GM18505 (cell line): ENCODE measurements around the gene YPEL3.

ENCODE experiments used
- ATAC-seq: cut with Tn5 transposase; IDR thresholded peaks from one replicate; pipeline ENCODE4 v1.9.1; 2021; ENCODE audit not compliant: unreplicated experiment
- POLR2A ChIP-seq: IDR thresholded peaks from 4 replicates; pipeline ENCODE4 v1.6.1; 2011; ENCODE audit warnings: borderline replicate concordance; ENCODE audit not compliant: insufficient read depth, insufficient read length; ENCODE audit errors: extremely low read depth

The YPEL3 gene

DNA sequence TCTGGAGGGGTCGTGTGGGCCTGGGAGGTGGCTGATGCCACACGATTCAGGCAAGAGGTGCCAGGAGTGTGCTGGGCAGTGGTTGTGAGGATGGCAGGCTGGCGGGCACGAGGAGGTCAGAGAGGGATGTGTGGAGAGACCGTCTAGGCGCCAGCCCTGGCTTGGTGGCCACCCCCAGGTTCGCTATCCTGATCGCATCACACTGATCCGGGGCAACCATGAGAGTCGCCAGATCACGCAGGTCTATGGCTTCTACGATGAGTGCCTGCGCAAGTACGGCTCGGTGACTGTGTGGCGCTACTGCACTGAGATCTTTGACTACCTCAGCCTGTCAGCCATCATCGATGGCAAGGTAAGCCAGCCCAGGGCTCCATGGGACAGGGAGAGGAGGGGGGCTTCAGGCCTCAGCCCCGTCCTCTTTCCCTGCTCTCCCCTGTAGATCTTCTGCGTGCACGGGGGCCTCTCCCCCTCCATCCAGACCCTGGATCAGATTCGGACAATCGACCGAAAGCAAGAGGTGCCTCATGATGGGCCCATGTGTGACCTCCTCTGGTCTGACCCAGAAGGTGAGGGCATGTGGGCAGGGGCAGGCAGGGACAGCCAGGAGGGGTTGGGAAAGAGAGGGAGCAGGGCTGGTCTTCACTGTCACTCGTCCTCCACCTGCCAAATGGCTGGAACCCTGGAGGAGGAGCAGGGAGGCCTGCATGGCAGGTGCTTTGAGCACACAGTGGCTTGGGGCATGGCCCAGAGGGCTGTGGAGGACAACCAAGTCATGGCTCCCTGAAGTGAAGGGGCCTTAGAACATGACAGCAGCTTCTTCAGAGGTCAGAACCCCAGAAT lies 12.6 kb downstream of the YPEL3 start:
- no peak for ATAC-seq
- TF ChIP-seq POLR2A: no peak

DNA sequence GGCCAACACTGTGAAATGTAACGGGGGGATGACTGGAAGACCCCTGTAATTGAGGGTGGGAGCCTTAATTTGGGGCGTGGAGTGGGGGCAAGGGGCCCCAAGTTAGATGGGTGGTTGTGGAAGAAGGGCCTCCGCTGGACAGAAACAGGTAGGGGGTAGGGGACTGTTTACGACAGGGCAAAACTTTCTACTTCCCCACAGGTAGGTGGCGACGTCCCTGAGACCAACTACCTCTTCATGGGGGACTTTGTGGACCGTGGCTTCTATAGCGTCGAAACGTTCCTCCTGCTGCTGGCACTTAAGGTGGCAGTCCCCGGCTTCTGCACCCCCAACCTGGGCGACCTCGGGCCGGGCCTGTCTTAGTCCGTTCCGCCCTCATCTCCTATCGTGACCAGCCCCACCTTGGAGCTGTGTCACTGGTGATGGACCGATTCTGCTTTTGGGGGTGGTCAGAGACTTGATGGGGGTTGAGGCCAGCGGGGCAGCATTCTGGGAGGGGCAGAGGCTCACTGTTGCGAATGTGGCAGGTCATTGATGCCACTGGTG lies 13.4 kb downstream of the YPEL3 start:
- TF ChIP-seq POLR2A: no peak
- ATAC-seq: no peak

DNA sequence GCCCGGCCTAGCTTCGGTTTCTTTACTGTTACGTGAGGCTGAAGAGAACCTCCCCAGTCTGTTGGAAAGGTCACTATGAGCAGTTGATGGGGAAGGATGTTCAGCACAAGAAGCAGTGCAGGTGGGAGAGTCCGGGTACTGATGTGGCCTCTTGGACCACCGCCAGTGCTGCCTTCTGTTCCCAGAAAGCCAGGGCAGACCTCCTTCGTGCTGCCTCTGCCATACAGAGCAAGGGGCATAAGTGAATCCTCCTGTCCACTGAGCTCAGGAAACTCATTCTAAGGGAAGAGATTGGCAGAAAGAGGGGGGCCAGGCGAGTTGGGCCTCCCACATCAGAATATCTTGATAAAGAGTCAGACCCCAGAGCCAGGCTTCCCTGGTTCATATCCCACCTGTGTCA lies 16.5 kb downstream of the YPEL3 start:
- no peak for TF ChIP-seq POLR2A
- ATAC-seq: no peak

DNA sequence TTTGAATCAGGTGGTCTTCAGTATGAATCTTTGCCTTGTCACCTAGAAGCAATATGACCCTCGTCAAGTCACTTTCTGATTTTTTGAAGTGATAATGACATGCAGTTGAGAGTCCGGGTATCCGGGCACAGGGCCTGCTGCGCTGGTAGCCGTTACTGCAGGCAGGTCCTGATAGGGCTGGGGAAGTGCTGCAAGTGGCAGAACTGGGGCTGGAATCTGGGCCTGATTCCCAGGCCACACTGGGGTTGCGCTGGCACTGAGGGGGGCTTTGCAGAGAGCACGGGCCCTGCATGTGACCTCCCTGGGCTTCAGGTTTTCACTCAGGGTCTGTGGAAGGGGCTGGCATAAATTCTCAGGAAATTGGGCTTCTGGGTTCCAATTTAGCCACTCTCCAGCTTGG lies 17.3 kb downstream of the YPEL3 start:
- no peak for ATAC-seq
- no peak for TF ChIP-seq POLR2A

DNA sequence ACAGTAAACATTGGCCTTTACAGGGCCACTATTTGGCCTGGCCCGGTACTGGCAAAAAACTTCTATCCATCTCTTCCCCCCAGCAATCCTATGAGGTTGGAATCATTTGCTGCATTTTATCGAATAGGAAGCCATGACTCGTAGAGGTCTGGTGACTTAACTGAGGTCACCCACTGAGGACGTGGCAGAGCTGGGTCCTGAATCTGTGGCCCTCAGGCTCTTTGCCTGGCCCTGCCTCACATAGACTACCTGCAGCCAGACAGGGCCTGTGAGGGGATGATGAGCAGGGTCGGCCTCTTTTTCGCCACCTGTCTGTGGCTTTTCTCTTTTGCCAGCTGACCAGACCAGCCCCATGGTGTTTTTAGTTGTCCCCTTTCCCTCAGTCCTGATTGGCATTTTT lies 18.4 kb downstream of the YPEL3 start:
- ATAC-seq: no peak
- no peak for TF ChIP-seq POLR2A

DNA sequence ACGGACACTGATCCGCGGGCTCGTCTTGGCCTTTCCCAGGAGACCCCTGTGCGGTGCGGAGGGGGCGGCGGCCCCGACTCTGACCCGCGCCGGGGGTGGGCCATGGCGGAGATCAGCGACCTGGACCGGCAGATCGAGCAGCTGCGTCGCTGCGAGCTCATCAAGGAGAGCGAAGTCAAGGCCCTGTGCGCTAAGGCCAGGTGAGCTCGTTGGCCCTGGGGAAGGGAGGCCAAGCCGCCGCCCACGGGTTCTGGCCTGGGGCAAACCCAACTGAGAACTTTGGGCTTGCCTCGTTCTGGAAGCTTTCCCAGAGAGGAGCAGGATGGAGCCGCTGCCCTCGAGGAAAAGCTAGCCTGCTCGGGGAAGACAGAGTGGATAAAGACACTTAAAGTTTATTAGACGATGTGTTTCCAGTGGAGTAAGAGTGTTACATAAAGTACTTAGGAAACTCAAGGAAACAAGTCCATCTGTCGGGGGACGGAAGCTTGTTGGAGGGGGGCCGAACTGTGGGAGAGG lies 19.7 kb downstream of the YPEL3 start:
- peak; percentile 20 for ATAC-seq

DNA sequence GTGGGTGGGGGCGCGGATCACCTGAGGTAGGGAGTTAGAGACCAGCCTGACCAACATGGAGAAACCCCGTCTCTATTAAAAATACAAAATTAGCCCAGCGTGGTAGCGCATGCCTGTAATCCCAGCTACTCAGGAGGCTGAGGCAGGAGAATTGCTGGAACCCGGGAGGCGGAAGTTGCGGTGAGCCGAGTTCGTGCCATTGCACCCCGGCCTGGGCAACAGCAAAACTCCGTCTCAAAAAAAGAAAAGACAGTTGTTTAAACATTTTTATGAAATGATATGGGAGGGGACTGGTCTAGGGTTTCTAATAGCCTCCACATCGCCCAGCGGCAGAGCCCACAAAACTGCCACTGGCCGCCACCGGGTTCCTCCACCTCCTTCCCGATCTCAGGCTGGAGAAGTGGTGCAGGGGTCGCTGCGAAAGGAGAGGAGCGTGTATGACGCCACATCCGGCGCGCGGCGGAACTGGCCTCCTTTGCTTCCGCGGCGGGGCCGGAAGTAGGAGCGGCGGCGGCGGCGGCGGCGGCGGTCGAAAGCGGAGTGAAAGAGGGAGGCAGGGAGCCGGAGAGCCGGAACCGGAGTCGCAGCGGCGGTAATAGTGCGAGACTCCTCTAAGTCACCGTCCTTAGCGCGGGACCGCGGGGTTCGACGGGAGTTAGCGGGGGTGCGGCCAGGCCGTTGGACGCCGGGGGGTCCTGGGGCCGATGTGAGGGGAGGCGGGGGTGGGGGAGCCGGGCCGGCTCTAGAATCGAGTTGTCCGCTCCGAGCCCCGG lies 20.3 kb downstream of the YPEL3 start, which contains the start of gene PPP4C:
TSS of gene PPP4C (plus strand) at position 492 of the 773 bp plus-strand sequence. CDS start 384 bp downstream, outside the sequence.
- peak; percentile 96 for TF ChIP-seq POLR2A
- peak; percentile 68 for ATAC-seq

More for the DNA sequence above, 19.7 kb downstream of the YPEL3 start:
- TF ChIP-seq POLR2A: no peak

DNA sequence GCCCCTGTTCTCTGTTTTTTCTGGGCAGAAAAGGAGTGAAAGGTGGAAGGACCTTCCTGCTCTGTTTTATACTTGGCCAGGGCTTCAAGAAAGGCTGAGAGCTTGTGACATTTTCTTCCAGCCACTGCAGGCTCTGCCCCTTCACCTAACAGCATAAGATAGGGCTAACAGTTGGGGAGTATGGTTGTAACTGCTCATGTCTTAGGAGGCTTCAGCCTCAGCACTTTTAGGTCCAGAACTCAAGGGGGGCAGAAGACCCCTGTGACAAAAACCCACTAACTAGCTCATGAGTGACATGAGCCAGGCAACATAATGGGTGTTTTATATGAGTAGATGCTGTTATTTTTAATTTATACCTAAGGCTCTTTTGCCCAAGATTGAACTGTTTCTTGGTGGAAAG lies 25.5 kb downstream of the YPEL3 start:
- no peak for ATAC-seq
- TF ChIP-seq POLR2A: no peak

DNA sequence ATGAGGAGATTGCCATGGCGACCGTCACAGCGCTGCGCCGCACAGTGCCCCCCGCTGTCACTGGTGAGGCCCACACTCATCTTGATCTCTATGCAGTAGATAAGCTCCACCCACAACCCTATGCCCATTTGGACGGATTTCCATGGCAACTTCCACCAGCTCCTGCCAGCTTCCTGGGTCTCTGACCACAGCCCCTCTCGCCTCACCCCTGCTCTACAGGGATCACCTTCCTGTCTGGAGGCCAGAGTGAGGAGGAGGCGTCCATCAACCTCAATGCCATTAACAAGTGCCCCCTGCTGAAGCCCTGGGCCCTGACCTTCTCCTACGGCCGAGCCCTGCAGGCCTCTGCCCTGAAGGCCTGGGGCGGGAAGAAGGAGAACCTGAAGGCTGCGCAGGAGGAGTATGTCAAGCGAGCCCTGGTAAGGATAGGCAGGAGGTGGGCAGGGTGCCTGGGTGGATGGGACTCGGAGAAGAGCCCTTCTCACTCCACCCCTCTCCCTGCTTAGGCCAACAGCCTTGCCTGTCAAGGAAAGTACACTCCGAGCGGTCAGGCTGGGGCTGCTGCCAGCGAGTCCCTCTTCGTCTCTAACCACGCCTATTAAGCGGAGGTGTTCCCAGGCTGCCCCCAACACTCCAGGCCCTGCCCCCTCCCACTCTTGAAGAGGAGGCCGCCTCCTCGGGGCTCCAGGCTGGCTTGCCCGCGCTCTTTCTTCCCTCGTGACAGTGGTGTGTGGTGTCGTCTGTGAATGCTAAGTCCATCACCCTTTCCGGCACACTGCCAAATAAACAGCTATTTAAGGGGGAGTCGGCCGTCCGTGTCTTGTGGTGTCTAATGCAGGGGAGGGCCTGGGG lies 26.2 kb downstream of the YPEL3 start:
- no peak for ATAC-seq
- no peak for TF ChIP-seq POLR2A

DNA sequence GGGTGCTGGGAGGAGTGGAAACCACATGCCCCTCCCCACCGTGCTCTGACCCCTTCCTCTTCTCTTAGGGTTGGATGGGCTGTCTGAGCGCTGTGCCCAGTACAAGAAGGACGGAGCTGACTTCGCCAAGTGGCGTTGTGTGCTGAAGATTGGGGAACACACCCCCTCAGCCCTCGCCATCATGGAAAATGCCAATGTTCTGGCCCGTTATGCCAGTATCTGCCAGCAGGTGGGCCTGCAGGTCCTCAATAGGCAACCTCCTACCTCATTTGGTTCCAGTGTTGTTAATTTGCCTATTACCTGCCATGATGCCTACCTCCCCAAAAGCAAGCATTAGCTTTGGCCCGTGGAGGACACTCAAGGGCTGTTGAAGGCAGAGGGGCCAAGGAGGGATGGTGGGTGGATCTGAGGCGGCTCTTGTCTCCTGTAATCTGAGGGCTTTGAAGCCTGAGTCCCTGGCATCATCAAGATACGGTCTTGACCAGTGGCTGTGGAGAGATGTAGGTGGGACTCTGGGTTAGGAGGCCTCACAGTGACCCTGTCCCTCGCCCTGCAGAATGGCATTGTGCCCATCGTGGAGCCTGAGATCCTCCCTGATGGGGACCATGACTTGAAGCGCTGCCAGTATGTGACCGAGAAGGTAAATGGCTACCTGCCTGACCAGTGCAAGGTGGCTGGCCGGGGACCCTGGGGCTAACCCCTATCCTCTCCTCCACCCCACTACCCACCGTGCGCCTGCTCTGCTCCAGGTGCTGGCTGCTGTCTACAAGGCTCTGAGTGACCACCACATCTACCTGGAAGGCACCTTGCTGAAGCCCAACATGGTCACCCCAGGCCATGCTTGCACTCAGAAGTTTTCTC lies 27.0 kb downstream of the YPEL3 start:
- no peak for ATAC-seq
- no peak for TF ChIP-seq POLR2A

DNA sequence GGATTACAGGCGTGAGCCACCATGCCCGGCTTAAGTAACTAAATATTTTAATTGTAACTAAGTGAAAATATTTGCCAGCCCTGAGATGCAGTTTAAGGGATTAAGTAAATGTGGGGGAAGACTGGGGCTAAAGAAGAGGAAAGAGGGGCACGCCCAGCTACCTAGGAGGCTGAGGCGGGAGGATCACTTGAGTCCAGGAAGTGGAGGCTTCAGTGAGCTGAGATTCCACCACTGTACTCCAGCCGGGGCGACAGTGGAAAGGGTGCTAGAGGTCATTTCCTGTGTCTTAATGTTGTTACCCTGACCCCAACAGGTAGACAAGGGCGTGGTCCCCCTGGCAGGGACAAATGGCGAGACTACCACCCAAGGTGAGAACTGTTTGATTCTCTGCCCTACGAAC lies 27.7 kb downstream of the YPEL3 start:
- no peak for TF ChIP-seq POLR2A

DNA sequence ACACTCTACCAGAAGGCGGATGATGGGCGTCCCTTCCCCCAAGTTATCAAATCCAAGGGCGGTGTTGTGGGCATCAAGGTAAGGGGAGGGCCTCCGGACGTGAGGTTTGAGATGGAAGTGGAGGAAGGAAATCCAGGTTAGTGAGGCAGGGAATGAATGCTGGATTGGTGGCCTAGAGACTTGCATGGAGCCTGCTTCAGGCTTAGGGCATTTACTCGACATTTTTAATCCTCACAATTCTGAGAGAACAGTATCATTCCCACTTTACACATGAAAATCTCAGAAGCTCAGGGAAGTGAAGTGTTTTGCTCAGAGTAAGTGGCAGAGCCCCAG lies 28.5 kb downstream of the YPEL3 start:
- no peak for TF ChIP-seq POLR2A
- no peak for ATAC-seq

More for the DNA sequence above, 27.7 kb downstream of the YPEL3 start:
- no peak for ATAC-seq
